Measurements from ENCODE around the gene TAF11L13.
"Not testable (repeated sequence)": the region's sequence is repeated elsewhere in the genome, so short reads cannot be mapped to it uniquely, and the experiment has no call there.

- not testable (repeated sequence) for TF ChIP-seq POLR2AphosphoS5 (IDR thresholded peaks at IDR 0.05; ENCODE audit: low read depth, low read length); REST (IDR thresholded peaks at IDR 0.05; ENCODE audit: insufficient read depth in 1 of 2, low read depth in 2 of 2, low read length in 2 of 2); FOXP2 (optimal IDR thresholded peaks at IDR 0.05; ENCODE audit: borderline replicate concordance, extremely low read depth, extremely low read length, insufficient read depth); TAF1 (IDR thresholded peaks at IDR 0.05; ENCODE audit: borderline replicate concordance, insufficient read depth, low read length); SIN3A (IDR thresholded peaks at IDR 0.05; ENCODE audit: borderline replicate concordance, insufficient read depth, low read length)
Measured at GRCh38 chr5:17590860-17591259, 41.0 kb upstream of the TAF11L13 start, which contains the start of gene TAF11L8.

All from PFSK-1 (cell line).